K562 (cell line): Measurements from ENCODE around the gene PDLIM7. TPM values are rescaled to one million over a fixed set of nuclear protein-coding genes. Genes with fewer than 3 reads are reported as not detected.
A peak's percentile ranks its signal among the peaks of the same experiment; 100 is the strongest.

Source experiments
- ARID3B ChIP-seq: fragments of 250-450 bp; sonication (Bioruptor Pico); IDR thresholded peaks from 2 replicates; pipeline ENCODE4 v1.4.0; 2020; ENCODE audit warnings: borderline replicate concordance
- CREB1 ChIP-seq, 2 experiments: sonication (generic) in 1 of 2; formaldehyde crosslinking in 1 of 2; IDR thresholded peaks; 2 replicates each; pipeline versions ENCODE4 v1.6.1 to v1.8.0; 2012 to 2022; ENCODE audit warnings: inconsistent platforms in 1 of 2, mild to moderate bottlenecking in 1 of 2, missing genetic modification reagents in 1 of 2, moderate library complexity in 1 of 2
- CREB5 ChIP-seq: fragments of 250-450 bp; sonication (Bioruptor Pico); IDR thresholded peaks from 2 replicates; pipeline ENCODE4 v1.5.0; 2020; ENCODE audit warnings: mild to moderate bottlenecking
- FOXK1 ChIP-seq: sonication (generic); formaldehyde crosslinking; IDR thresholded peaks from 2 replicates; pipeline ENCODE4 v1.8.0; 2022; ENCODE audit warnings: missing genetic modification reagents, mild to moderate bottlenecking, borderline replicate concordance
- HDAC1 ChIP-seq, 2 experiments: fragments of 450-650 bp; IDR thresholded peaks; 2 replicates each; pipeline ENCODE4 v1.6.1; 2016 to 2017; ENCODE audit warnings: inconsistent platforms in 1 of 2, mild to moderate bottlenecking in 1 of 2, moderate library complexity in 1 of 2
- HMG20B ChIP-seq: fragments of 250-450 bp; sonication (Bioruptor Pico); IDR thresholded peaks from 2 replicates; pipeline ENCODE4 v1.5.0; 2021; ENCODE audit warnings: mild to moderate bottlenecking
- JUNB ChIP-seq: fragments of 450-650 bp; formaldehyde crosslinking; conservative IDR thresholded peaks from 2 replicates; pipeline ENCODE4 v1.4.0; 2020; ENCODE audit warnings: mild to moderate bottlenecking
- KAT8 ChIP-seq: fragments of 450-650 bp; IDR thresholded peaks from 2 replicates; pipeline ENCODE4 v1.6.1; 2016; ENCODE audit warnings: low read depth, mild to moderate bottlenecking
- KLF6 ChIP-seq: fragments of 250-450 bp; sonication (Bioruptor Pico); IDR thresholded peaks from 2 replicates; pipeline ENCODE4 v1.4.0; 2020; ENCODE audit warnings: mild to moderate bottlenecking, moderate library complexity, borderline replicate concordance
- PHB ChIP-seq: fragments of 250-450 bp; sonication (Bioruptor Pico); IDR thresholded peaks from 2 replicates; pipeline ENCODE4 v1.5.0; 2021
- PTBP1 ChIP-seq: fragments of 200-400 bp; formaldehyde crosslinking; IDR thresholded peaks from 2 replicates; pipeline ENCODE4 v1.6.1; 2017; ENCODE audit warnings: low read depth, low read length
- THRA ChIP-seq: fragments of 450-650 bp; IDR thresholded peaks from 2 replicates; pipeline ENCODE4 v1.6.1; 2017; ENCODE audit warnings: mild to moderate bottlenecking, moderate library complexity
- ZBTB40 ChIP-seq, 2 experiments: fragments of 450-650 bp in 1 of 2; sonication (generic) in 1 of 2; formaldehyde crosslinking in 1 of 2; IDR thresholded peaks; 2 replicates each; pipeline versions ENCODE4 v1.7.1 to v1.9.0; 2016 to 2022; ENCODE audit warnings: inconsistent platforms in 1 of 2, mild to moderate bottlenecking in 1 of 2, missing genetic modification reagents in 1 of 2
- polyA plus RNA-seq, 8 experiments: library from polyadenylated mRNA; depleted of rRNA in 4 of 8; stranded (reverse) in 5 of 8; unstranded in 3 of 8; fragments of >200 nt; fragmentation: Nextera tagmentation in 2 of 8; fragmentation: Illumina TruSeq in 1 of 8; extraction: Ambion mirVana in 2 of 8; extraction: Trizol in 1 of 8; gene quantifications; 2 replicates each; pipeline versions ENCODE4 v1.2.1 to v1.2.3, GENCODE V29; 2011 to 2014; ENCODE audit warnings: inconsistent platforms in 1 of 8, missing spikeins in 1 of 8
- total RNA-seq, 7 experiments: library from RNA; depleted of rRNA in 6 of 7; stranded (reverse); fragments of >200 nt in 6 of 7; fragmentation: Illumina TruSeq in 2 of 7; extraction: Trizol in 2 of 7; gene quantifications; 2 replicates each; pipeline versions ENCODE4 v1.2.1 to v1.2.3, GENCODE V29; 2011 to 2021; ENCODE audit warnings: low replicate concordance in 1 of 7

PDLIM7 gene
- total and polyA plus RNA-seq, 9 of the 15 experiments (the other 6 are each of a cell fraction or from before 2014, with no cell fraction given) = 2.1 to 124 (median 32.6) TPM

GRCh38 chr5:177497292-177498012, at the start of gene PDLIM7 (continued):
- peak in 1 of 2 experiments; percentile 54; a peak in 3 of 4 replicates for TF ChIP-seq HDAC1 (IDR thresholded peaks at IDR 0.05)
- no peak for TF ChIP-seq CREB5 (CRISPR knock-in tag)
- 0 out of 2 replicates have a peak, but pooled peaks have one; percentile 67 for TF ChIP-seq PHB
- TF ChIP-seq ARID3B = no peak
- no peak for TF ChIP-seq JUNB (CRISPR knock-in tag)
- peak; percentile 33 for TF ChIP-seq CREB1 (IDR thresholded peaks at IDR 0.05)
- peak; percentile 43; the same call in 1 of the 2 replicates for TF ChIP-seq CREB1 (CRISPR knock-in tag; IDR thresholded peaks at IDR 0.05)
- TF ChIP-seq ZBTB40 (IDR thresholded peaks at IDR 0.05) = no peak
- TF ChIP-seq ZBTB40 (CRISPR knock-in tag; IDR thresholded peaks at IDR 0.05) = no peak
- no peak for TF ChIP-seq KAT8
- TF ChIP-seq HMG20B (CRISPR knock-in tag) = no peak
- no peak for TF ChIP-seq FOXK1 (CRISPR knock-in tag)
- TF ChIP-seq THRA = no peak
- no peak for TF ChIP-seq KLF6 (CRISPR knock-in tag)
- peak; percentile 90 for TF ChIP-seq PTBP1
